ENCODE results near the gene BEND4.
A peak's percentile ranks its signal among the peaks of the same experiment; 100 is the strongest.
"Not testable (repeated sequence)": the region's sequence is repeated elsewhere in the genome, so short reads cannot be mapped to it uniquely, and the experiment has no call there.

Gene BEND4

DNA sequence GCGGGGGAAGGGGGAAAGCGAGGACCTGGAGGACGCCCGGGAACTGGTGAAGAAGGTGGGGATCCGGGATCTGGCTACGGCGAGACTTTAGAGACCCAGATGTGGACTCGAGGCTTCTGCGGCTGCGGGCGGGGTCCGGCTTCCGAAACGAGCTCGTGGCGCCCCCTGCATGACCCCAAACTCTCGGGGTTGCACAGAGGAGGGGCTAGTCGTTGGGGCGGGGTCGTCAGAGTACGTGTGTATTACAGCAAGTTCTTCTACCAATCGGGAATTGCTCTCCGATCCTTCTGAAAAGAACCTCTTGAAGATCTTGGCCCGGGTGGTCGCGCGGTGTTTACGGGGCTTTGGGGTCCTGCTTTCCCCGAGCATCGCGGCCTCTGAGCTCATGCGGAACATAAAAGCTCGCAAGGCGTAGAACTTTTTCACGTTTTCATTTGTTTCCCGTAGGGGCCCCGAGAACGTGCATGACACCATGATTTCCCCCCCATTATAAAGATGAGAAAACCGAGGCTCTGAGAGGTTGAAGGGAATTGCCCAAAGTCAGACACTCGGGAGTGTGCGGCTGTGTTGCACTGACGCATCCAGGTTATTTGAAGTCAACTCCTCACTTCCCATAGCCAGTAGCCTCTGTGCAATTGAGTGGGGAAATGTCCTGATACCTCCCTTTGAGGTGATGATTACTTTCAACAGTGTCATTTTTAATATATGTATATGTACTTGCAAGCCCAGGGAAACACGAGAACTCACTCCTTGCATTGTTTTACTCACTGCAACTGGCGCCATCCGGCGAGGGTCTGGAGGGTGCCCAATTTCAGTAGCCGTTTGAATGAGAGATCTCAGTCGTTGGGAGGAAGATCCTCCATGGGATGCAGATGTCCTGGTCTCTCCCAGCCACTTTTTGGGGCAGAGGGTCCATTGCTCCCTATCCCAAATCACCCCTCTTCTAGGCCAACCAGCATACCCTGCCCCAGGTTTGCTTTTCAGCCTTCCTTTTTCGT is at the start of gene BEND4:
TSS of gene BEND4 (minus strand) at position 149 of the 998 bp plus-strand sequence. CDS start 512 bp downstream, outside the sequence.
- POLR2A ChIA-PET: no interaction called here
- TF ChIP-seq, protein P1, sequence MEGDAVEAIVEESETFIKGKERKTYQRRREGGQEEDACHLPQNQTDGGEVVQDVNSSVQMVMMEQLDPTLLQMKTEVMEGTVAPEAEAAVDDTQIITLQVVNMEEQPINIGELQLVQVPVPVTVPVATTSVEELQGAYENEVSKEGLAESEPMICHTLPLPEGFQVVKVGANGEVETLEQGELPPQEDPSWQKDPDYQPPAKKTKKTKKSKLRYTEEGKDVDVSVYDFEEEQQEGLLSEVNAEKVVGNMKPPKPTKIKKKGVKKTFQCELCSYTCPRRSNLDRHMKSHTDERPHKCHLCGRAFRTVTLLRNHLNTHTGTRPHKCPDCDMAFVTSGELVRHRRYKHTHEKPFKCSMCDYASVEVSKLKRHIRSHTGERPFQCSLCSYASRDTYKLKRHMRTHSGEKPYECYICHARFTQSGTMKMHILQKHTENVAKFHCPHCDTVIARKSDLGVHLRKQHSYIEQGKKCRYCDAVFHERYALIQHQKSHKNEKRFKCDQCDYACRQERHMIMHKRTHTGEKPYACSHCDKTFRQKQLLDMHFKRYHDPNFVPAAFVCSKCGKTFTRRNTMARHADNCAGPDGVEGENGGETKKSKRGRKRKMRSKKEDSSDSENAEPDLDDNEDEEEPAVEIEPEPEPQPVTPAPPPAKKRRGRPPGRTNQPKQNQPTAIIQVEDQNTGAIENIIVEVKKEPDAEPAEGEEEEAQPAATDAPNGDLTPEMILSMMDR (IDR thresholded peaks at IDR 0.05; ENCODE audit: insufficient read depth, low read length, missing control alignments): no peak
- DNase-seq (ENCODE audit: low read depth, low spot score): no peak
- 0 out of 2 replicates have a peak within 1 kb of the TSS, but pooled peaks have one; percentile 12 for H3K4me3 ChIP-seq (ENCODE audit: low read depth, low read length)
- CTCF ChIA-PET: no interaction called here

DNA sequence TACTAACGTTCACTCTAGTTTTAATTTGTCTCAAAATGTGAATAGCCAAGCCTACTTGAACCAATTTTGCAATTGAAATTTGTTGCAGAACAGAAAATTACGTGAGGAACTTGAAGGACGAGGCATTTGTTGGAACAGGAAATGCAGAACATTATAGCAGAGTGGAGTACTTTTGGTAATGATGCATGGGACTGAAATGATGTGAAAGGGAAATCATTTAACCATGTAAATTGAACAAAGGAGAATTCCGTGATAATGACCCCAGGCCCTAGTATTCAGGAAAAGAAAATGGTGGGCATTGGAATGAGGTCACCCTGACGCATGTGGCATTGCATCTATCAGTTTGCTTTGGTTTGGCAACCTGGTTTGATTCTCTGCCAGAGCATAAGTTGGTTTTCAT is 44.9 kb upstream of the BEND4 start:
- CTCF ChIA-PET: no interaction called here
- H3K4me3 ChIP-seq (ENCODE audit: low read depth, low read length): no peak overlapping the region
- POLR2A ChIA-PET: no interaction called here
- DNase-seq (ENCODE audit: low read depth, low spot score): no peak
- TF ChIP-seq, protein P1 (IDR thresholded peaks at IDR 0.05; ENCODE audit: insufficient read depth, low read length, missing control alignments): no peak

DNA sequence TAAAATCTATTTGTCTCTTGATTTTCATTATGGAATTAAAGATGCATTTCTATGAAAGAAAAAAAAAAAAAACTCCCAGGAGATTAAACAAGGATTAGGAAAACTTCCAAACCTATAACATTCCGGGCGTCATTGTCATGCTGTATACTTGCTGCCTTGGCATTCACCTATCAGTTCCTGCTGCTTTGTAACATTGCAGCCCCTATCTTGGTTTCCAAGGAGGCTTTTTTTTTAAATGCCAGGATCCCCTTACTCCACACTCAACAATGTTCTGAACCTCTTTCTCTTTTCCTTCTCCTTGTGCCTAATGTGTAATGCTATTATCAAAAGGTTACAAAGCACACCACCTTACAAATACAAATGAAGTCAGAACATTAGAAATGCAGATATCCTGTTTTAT is 20.5 kb upstream of the BEND4 start:
- ChIA-PET CTCF (no interaction called here), POLR2A (no interaction called here)
- TF ChIP-seq, protein P1 (IDR thresholded peaks at IDR 0.05; ENCODE audit: insufficient read depth, low read length, missing control alignments): no peak
- H3K4me3 ChIP-seq (ENCODE audit: low read depth, low read length): no peak overlapping the region
- DNase-seq (ENCODE audit: low read depth, low spot score): no peak

DNA sequence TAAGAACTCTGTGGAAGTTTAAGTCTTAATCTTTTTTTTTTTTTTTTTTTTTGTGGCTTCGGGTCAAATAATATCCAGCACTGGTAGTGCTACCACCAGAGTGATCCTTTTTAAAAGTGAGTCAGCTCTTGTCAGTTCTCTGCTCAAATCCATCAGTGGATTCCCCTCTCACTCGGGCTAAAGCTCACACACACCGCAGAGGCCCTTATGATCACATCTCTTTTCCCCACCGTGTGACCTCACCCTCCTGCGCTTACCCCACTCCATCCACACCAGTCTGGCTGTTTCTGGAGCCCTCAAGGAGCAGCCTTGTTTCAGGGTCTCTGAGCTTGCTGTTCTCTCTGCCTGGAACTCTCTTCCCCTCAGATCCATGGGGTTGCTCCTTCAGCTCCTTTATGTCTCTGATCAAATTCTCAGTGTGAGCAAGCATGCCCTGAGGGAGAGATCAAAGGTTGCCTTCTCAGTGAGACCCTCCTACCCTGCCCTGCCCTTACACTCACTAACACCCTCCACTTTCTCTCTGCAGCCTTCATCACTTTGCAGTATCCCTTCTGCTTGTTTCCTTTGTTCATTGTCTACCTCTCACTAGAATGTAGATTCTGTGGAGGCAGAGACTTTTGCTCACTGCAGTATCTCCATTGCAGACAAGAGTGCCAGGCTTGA is 19.8 kb upstream of the BEND4 start:
- TF ChIP-seq, protein P1 (IDR thresholded peaks at IDR 0.05; ENCODE audit: insufficient read depth, low read length, missing control alignments): no peak
- CTCF ChIA-PET: no interaction called here
- no peak for DNase-seq (ENCODE audit: low read depth, low spot score)

DNA sequence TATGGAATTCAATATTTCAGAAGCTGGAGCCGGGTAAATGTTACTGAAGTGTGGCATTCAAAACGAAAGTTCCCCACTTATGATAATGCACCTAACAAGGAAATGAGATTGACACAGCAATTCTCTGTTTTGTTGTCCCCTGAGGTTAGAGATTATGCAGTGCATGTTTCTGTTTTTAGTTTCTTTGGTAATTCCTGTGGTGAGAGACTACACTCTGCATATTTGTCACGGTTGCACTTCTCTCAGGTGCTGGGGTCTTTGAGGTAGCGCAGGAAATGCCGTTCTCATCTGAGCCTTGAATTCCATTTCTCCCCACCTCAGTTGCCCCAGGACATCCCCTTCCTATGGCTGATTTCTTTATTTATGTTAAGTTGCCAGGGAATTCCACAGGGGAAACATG is 15.3 kb upstream of the BEND4 start:
- POLR2A ChIA-PET: no interaction called here
- CTCF ChIA-PET: no interaction called here
- TF ChIP-seq, protein P1 (IDR thresholded peaks at IDR 0.05; ENCODE audit: insufficient read depth, low read length, missing control alignments): no peak
- no peak overlapping the region for H3K4me3 ChIP-seq (ENCODE audit: low read depth, low read length)
- DNase-seq (ENCODE audit: low read depth, low spot score): no peak

More for the DNA sequence above, 19.8 kb upstream of the BEND4 start:
- no peak overlapping the region for H3K4me3 ChIP-seq (ENCODE audit: low read depth, low read length)
- POLR2A ChIA-PET: no interaction called here

DNA sequence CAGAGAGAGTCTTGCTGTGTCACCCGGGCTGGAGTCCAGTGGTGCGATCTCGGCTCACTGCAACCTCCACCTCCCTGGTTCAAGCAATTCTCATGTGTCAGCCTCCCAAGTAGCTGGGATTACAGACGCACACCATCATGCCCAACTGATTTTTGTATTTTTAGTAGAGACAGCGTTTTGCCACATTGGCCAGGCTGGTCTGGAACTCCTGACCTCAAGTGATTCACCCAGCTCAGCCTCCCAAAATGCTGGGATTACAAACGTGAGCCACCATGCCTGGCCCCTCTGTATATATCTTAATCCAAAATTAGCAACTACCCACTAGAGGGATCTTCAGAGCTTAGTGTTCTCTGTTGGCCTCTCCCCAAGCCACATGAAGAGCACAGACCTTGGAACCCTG is 13.7 kb upstream of the BEND4 start:
- CTCF ChIA-PET; DNase-seq (ENCODE audit: low read depth, low spot score); POLR2A ChIA-PET; H3K4me3 ChIP-seq (ENCODE audit: low read depth, low read length): not testable (repeated sequence)
